Calu3 (cell line): ENCODE measurements around the gene CDC42SE2. TPM values are rescaled to one million over a fixed set of nuclear protein-coding genes. Genes with fewer than 3 reads are reported as not detected.

Source experiments
- BruUV-seq: library from RNA; stranded (reverse); fragments of 400-500 nt; replicated peaks from 2 replicates; lab custom pipeline; 2021; lab: Mats Ljungman, UMichigan
- CTCF ChIA-PET: fragments of 300-600 bp; sonication (Branson Sonifier 250); formaldehyde crosslinking; loops from one replicate; lab custom pipeline; 2022; ENCODE audit warnings: antibody characterized with exemption; lab: Charles Lee
- DNase-seq: peaks from one replicate; pipeline ENCODE4 v3.0.0; 2022
- H3K27ac Mint-ChIP-seq: one replicate; pipeline ENCODE4 v1.8.0; 2022; ENCODE audit warnings: mixed read lengths; ENCODE audit not compliant: unreplicated experiment
- H3K27me3 Mint-ChIP-seq: one replicate; pipeline ENCODE4 v1.8.0; 2022; ENCODE audit warnings: mixed read lengths; ENCODE audit not compliant: unreplicated experiment
- H3K36me3 Mint-ChIP-seq: one replicate; pipeline ENCODE4 v1.8.0; 2022; ENCODE audit warnings: mild to moderate bottlenecking, moderate library complexity, mixed read lengths; ENCODE audit not compliant: insufficient read depth, unreplicated experiment
- H3K4me1 Mint-ChIP-seq: one replicate; pipeline ENCODE4 v1.8.0; 2022; ENCODE audit warnings: mild to moderate bottlenecking, low read depth, mixed read lengths; ENCODE audit not compliant: unreplicated experiment
- H3K4me3 Mint-ChIP-seq: one replicate; pipeline ENCODE4 v1.8.0; 2022; ENCODE audit warnings: mild to moderate bottlenecking, low read depth, moderate library complexity, mixed read lengths; ENCODE audit not compliant: unreplicated experiment
- H3K9me3 Mint-ChIP-seq: one replicate; pipeline ENCODE4 v1.8.0; 2022; ENCODE audit warnings: low read depth, mixed read lengths; ENCODE audit not compliant: unreplicated experiment
- intact Hi-C: fragments of 100-400 bp; cut with micrococcal nuclease; formaldehyde crosslinking; loops from one replicate; pipeline ENCODE4 v1.10.0; 2022; ENCODE audit not compliant: unreplicated experiment
- total RNA-seq: library from RNA; stranded (reverse); gene quantifications from 2 replicates; pipeline ENCODE4 v1.2.3, GENCODE V29; 2022
- TF ChIP-seq, protein P1 (sequence below): fragments of 200-600 bp; IDR thresholded peaks from one replicate; pipeline ENCODE4 v1.8.0; 2022; ENCODE audit warnings: antibody characterized with exemption; ENCODE audit not compliant: unreplicated experiment

CDC42SE2 gene
- total RNA-seq, 1 experiment from 2014 or later, result 63.9 TPM

- no peak overlapping the region for H3K27ac Mint-ChIP-seq
- TF ChIP-seq, protein P1, sequence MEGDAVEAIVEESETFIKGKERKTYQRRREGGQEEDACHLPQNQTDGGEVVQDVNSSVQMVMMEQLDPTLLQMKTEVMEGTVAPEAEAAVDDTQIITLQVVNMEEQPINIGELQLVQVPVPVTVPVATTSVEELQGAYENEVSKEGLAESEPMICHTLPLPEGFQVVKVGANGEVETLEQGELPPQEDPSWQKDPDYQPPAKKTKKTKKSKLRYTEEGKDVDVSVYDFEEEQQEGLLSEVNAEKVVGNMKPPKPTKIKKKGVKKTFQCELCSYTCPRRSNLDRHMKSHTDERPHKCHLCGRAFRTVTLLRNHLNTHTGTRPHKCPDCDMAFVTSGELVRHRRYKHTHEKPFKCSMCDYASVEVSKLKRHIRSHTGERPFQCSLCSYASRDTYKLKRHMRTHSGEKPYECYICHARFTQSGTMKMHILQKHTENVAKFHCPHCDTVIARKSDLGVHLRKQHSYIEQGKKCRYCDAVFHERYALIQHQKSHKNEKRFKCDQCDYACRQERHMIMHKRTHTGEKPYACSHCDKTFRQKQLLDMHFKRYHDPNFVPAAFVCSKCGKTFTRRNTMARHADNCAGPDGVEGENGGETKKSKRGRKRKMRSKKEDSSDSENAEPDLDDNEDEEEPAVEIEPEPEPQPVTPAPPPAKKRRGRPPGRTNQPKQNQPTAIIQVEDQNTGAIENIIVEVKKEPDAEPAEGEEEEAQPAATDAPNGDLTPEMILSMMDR, result no peak
- CTCF ChIA-PET, result no interaction called here
- no peak overlapping the region for H3K4me3 Mint-ChIP-seq
- BruUV-seq, result no TSS peak
- H3K4me1 Mint-ChIP-seq, result peaks cover 26% of the 10 kb centered on the region
- peaks cover 13% of the 10 kb centered on the region for H3K36me3 Mint-ChIP-seq
- no peak for DNase-seq
- H3K9me3 Mint-ChIP-seq, result no peaks in the 10 kb centered on the region
- no peaks in the 10 kb centered on the region for H3K27me3 Mint-ChIP-seq
- intact Hi-C loops, result no loop called here
Measured at GRCh38 chr5:131364507-131365050, 100.7 kb downstream of the CDC42SE2 start.

DNA sequence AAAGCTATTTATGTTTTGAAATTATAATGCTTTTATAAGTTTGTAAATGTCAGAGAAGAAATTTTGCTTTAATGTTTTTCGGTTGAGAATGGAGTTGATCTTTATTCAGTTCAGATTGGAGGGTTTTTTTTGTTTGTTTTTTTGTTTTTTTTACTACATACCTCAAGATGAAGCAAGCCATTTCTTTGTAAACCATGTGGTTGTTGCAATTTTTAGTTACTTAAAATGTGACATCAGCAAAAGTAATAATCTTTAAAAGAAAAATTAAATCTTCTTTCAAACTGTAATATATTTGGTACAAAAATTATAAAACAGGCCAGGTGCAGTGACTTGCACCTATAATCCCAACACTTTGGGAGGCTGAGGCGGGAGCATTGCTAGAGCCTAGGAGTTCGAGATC is 102.6 kb downstream of the CDC42SE2 start:
- Mint-ChIP-seq H3K4me1 (peaks cover 34% of the 10 kb centered on the region), H3K9me3 (no peaks in the 10 kb centered on the region), H3K4me3 (no peak overlapping the region), H3K27ac (no peak overlapping the region), H3K27me3 (no peaks in the 10 kb centered on the region), H3K36me3 (peaks cover 13% of the 10 kb centered on the region)
- DNase-seq, result no peak
- intact Hi-C loops, result no loop called here
- CTCF ChIA-PET, result no interaction called here
- TF ChIP-seq, protein P1, result no peak
- BruUV-seq, result no TSS peak

DNA sequence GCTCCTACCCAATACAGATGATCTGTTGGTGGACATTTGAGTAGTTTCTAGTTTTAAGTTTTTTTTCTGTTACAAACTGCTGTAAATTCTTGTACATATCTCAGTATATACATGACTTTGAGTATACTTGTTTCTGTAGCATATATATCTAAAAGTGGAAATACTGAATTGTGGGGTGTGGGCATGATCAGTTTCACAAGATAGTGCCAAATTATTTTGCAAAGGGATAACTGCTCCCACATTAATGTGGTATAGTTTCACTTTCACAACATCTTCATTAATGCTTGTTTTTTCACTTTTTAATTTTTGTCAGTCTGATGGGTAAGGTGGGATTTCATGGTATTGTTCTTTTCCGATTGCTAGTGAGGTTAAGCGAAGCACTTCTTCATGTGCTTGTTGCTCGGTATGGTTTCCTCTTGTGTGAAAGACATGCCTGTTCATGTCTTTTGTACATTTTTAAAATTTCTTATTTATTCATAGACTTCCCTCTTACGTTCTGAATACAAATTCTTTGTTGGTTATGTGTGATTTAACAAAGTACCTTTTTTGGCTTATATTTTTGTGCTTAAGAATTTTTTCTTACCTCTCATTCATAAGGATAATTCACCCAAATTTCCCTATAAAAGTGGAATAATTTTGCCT is 103.5 kb downstream of the CDC42SE2 start:
- BruUV-seq, result no TSS peak
- no peak overlapping the region for H3K4me3 Mint-ChIP-seq

DNA sequence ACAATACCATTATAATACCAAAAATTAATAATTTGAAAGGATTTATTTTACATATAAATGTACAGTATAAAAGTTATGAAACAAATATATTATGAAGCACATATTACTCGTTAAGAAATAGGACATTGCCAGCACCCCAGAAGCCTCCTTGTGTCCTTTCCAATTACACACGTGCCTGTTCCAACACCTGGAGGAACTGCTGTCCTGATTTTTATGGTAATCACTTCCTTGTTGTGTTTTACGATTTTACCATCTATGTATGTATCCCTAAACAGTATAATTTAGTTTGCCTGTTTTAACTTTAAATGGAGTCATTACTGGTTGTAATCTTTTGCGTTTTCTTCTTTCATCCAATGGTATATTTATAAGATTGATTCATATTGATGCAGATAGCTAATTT is 105.0 kb downstream of the CDC42SE2 start:
- CTCF ChIA-PET, result no interaction called here
- Mint-ChIP-seq H3K27me3 (no peaks in the 10 kb centered on the region), H3K36me3 (peaks cover 13% of the 10 kb centered on the region), H3K9me3 (no peaks in the 10 kb centered on the region), H3K4me3 (no peak overlapping the region), H3K4me1 (peaks cover 38% of the 10 kb centered on the region), H3K27ac (no peak overlapping the region)
- no TSS peak for BruUV-seq
- intact Hi-C loops, result no loop called here
- TF ChIP-seq, protein P1, result no peak
- DNase-seq, result no peak

More for the DNA sequence above, 103.5 kb downstream of the CDC42SE2 start:
- CTCF ChIA-PET, result no interaction called here
- Mint-ChIP-seq H3K27me3 (no peaks in the 10 kb centered on the region), H3K36me3 (peaks cover 13% of the 10 kb centered on the region), H3K4me1 (peaks cover 27% of the 10 kb centered on the region), H3K9me3 (no peaks in the 10 kb centered on the region), H3K27ac (no peak overlapping the region)
- TF ChIP-seq, protein P1, result no peak
- DNase-seq, result no peak
- intact Hi-C loops, result no loop called here
